HG02763 (cell line): Measurements from ENCODE around the gene TSPAN32.

Experiments used
- ATAC-seq: cut with Tn5 transposase; IDR thresholded peaks from one replicate; pipeline ENCODE4 v1.9.1; 2021; ENCODE audit warnings: mild to moderate bottlenecking, moderate library complexity; ENCODE audit not compliant: unreplicated experiment

TSPAN32 gene

GRCh38 chr11:2266586-2267305, 35.1 kb upstream of the TSPAN32 start:
- ATAC-seq, result no peak

GRCh38 chr11:2267306-2267850, 34.4 kb upstream of the TSPAN32 start:
- ATAC-seq, result no peak

GRCh38 chr11:2267851-2268728, 33.7 kb upstream of the TSPAN32 start:
- no peak for ATAC-seq

- ATAC-seq, result no peak
These were observed 32.8 kb upstream of the TSPAN32 start for GRCh38 chr11:2268729-2269600.

- no peak for ATAC-seq
These were observed 32.1 kb upstream of the TSPAN32 start for GRCh38 chr11:2269601-2270321.

- no peak for ATAC-seq
These were observed 31.3 kb upstream of the TSPAN32 start, which contains the start of gene ASCL2 for GRCh38 chr11:2270322-2271076. TSS of gene ASCL2 (minus strand) at chr11:2270588. CDS start at chr11:2270332, 256 bp downstream.

- ATAC-seq, result no peak
These were observed 30.8 kb upstream of the TSPAN32 start for GRCh38 chr11:2271077-2271326.

- no peak for ATAC-seq
These were observed 30.2 kb upstream of the TSPAN32 start for GRCh38 chr11:2271327-2272227.

GRCh38 chr11:2272228-2272945, 29.4 kb upstream of the TSPAN32 start:
- ATAC-seq, result no peak

- ATAC-seq, result no peak
These were observed 28.9 kb upstream of the TSPAN32 start for GRCh38 chr11:2272946-2273280.

- ATAC-seq, result no peak
These were observed 28.5 kb upstream of the TSPAN32 start for GRCh38 chr11:2273311-2273710.

- ATAC-seq, result no peak
These were observed 28.0 kb upstream of the TSPAN32 start for GRCh38 chr11:2273771-2274170.

- ATAC-seq, result no peak
These were observed 26.2 kb upstream of the TSPAN32 start for GRCh38 chr11:2275334-2276279.

GRCh38 chr11:2276280-2277007, 25.4 kb upstream of the TSPAN32 start:
- ATAC-seq, result no peak

- ATAC-seq, result no peak
These were observed 24.8 kb upstream of the TSPAN32 start for GRCh38 chr11:2277008-2277346.

- ATAC-seq, result no peak
These were observed 23.8 kb upstream of the TSPAN32 start for GRCh38 chr11:2277933-2278523.
